AG08395 (cell line): ENCODE data around the gene PROK1.

Source experiments
- DNase-seq: peaks from one replicate; pipeline ENCODE4 v3.0.0; 2012; ENCODE audit warnings: mixed read lengths, low spot score

Gene PROK1

DNA sequence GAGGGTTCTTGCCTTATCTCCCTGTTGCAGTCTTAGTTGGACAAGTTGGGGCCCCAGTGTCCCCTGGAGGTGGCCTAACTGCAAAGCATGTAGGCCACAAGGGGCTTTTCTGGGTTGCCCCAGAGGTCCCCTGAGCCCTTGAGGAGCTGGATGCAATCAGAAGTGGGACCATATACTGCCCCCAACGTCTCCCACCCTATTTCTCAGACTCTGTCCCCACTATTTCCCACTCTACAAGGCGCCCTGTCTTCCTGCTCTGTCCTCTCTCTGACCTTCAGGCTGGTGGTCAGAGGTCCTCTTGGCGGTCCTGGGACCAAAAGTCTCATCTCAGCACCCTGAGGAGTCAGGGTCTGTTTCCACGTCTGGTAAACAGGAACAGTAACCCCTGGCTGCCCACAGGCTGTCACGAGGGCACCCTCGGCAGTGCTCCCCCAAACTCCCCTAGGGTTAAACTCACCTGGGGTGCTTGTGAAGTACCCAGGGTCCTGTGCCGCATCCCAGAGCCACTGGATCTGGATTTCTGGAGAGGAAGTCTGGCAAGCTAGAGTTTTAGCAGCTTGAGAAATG lies 14.9 kb downstream of the PROK1 start:
- no peak for DNase-seq

DNA sequence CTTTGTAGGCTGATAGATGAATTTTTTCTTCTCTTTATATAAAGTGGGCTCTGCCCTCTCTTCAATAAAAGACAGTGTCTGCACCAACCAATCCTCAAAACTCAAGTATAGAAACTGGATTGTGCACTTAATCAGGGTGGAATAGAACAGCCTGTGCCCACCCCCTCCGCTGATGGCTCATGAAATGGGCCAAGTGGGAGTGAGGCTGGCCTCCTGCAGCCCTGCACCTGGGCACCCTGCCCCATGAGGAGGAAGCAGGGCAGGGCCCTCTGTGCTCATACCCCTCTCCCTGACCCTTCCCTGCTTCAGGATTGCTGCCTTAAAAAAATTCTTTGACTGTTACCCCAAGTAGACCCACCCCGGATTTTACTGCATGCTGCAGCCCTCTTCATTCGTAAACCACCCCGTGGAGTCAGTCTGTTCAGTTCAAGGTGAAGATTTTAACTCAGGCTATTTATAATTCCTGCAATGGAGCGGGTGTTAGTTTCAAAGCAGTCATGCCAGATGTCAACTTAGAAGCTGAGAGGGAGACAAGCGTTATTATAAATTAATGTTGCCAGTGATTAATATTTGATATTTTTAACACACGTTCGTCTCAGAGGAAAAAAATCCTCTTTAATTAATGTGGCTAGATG lies 15.8 kb downstream of the PROK1 start:
- DNase-seq, result no peak

- DNase-seq, result no peak
These were observed 20.2 kb downstream of the PROK1 start for GRCh38 chr1:110471131-110471530.

DNA sequence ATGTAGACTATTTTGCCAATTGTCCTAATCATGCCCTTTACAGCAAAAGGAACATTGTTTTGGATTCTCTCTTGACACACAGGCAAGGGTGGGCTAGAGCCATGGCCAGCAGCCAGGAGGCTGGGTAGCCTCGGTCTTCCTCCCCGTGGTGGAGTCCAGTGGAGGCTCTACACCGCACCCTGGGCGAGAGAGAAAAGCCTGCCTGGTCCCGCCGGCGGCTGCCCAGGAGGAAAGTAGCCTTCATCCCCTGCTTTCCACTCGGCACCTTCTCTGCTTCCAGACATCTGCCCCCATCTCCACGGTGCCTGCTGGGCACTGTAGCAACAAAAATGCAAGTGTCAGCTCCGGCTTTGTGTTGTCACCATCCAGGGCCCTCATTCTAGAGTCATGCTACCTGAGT lies 21.6 kb downstream of the PROK1 start:
- no peak for DNase-seq

- DNase-seq, result no peak
These were observed 23.5 kb downstream of the PROK1 start for GRCh38 chr1:110474444-110474843.

DNA sequence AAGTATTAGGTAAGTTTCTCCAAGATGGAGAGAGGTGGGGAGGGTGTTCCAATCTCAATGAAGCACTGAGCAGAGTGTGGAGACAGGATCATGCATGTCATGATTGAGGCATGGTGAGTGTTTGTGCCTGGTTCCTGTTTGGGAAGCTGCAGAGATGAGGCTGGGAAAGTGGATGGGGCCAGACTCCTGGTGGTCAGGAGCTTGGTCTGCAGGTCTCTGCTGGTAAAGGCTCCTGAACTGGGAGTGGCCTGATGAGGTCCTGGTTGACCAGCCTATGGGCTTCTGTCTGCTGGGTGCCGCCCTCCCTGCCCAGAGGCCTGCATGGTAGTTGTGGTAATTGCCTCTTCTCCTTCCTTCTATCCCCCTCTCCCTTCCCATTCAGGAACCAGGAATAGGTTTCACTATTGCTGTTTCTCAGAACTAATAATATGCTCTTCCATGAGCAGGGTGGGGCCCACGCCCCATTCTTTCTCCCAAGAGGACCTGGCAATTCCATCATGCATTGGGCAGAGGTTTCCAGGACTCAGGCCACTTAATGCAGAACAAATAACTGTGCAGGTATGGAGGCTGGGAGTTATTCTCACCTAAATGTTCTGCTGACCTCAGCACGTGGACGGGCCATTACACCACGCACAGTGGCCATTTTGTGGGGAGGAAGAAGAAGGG lies 24.5 kb downstream of the PROK1 start:
- no peak for DNase-seq

GRCh38 chr1:110476028-110476765 lies 25.2 kb downstream of the PROK1 start:
- DNase-seq, result no peak

- peak; percentile 69 for DNase-seq
These were observed 26.1 kb downstream of the PROK1 start for GRCh38 chr1:110477041-110477440.

- peak; percentile 30 for DNase-seq
These were observed 26.6 kb downstream of the PROK1 start for GRCh38 chr1:110477445-110477957.

DNA sequence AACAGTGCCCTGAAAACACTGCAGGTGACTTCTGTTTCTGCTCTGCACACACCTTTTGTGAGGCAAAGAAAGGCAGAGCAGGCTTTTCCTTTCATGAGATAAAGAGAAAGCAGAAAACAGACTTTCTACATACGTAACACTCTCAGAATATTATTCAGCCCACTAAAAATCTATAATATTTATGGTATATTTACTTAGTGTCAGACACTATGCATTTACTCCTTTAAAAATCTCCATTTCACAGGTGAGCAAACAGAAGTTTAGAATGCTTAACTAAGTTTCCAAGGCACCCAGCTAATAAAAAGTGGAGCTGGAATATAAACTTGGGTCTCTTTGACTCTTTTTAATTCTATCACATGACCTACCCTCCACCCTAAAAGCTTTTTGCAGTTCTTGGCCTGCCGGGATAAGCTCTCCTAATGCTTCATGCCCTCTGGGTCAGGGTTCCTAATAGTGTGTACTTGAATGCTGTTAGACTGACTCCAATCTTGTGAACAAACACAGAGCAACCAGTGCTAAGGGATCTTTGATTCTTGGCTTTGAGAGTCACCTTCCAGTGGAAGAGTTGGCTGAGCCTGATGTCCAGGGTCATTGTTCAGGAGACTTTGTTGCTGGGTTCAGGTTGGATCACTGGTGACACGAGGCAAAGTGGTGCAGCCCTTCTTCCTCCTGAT lies 27.2 kb downstream of the PROK1 start:
- no peak for DNase-seq

- DNase-seq, result no peak
These were observed 27.9 kb downstream of the PROK1 start for GRCh38 chr1:110478886-110479285.

GRCh38 chr1:110480356-110481096 lies 29.6 kb downstream of the PROK1 start:
- DNase-seq, result no peak

DNA sequence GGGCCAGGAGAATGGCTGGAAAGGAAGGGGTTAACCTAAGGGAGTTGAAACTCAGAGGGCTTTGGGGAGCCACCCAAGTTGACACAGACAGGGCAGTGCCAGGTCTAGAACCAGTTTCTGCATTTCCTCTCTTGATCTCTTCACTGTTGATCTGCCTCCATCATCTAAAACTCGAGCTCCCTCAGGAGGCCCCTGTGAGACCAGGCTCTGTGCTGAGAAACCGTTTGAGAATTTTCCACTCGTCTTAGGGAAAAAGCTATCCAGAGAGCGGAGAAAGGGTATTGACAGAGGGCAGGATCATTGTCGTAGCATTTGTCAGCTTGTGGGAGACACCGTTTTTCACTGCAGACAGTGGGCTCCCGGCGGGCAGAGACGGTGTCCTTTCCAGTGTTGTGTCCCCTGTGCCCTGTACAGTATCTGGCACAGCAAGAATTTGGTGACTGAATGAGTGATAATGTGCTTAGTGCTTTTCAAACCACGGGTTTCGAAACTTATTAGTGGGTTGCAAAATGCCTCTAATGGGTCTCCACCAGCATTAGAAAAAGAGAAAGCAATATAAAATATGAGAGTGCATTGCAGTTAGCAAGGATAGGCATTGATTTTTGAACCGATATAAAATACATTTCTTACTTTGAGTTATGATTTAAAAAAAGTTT lies 31.1 kb downstream of the PROK1 start:
- no peak for DNase-seq

DNA sequence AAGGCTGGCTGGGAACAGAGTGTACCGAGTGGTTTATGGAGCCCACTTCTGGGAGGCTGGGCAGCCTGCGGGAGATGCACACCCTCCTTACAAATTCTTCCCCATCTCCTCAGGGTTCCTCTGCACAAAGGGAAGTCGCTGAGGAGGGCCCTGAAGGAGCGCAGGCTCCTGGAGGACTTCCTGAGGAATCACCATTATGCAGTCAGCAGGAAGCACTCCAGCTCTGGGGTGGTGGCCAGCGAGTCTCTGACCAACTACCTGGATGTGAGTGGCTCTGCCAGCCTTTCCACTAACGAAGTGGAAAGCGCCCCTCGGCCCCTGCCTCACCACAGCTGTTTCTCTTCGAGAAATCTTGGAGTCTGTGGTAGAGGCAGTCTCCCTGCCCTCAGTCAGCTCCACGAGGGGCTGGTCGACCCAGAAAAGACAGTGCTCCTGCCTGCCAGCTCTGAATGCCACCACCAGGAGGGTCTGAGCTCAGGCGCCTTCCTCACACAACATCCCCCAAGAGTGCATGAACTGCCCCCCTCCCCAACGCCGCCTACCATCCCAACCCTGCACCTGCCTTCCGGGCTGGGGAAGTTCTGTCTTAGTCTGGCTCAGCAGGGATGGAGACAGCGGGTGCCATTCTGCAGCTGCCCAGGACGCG lies 31.8 kb downstream of the PROK1 start:
- no peak for DNase-seq

DNA sequence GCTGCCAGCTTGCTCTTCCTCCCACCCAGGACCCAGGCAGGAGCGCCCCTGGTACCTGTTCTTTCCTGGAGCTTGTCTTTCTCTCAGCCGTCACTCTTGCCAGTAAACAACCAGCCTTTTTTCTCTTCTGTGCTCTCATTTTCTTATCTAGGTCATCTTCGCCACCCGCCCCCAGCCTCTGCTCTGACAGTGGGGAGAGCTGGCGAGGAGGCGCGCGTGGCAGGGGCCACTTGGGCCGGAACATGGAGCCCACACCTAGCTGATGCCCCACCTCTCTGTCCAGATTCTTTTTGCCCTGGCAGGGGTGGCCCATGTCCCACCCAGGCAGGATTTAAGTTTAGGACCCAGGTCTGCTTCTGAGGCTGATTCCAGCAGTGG lies 32.3 kb downstream of the PROK1 start:
- DNase-seq, result no peak

- DNase-seq, result no peak
These were observed 33.9 kb downstream of the PROK1 start for GRCh38 chr1:110484801-110485200.

- no peak for DNase-seq
These were observed 34.8 kb downstream of the PROK1 start for GRCh38 chr1:110485725-110486124.

- DNase-seq, result no peak
These were observed 36.8 kb downstream of the PROK1 start for GRCh38 chr1:110487726-110488125.

GRCh38 chr1:110488161-110488560 lies 37.2 kb downstream of the PROK1 start:
- no peak for DNase-seq

- DNase-seq, result no peak
These were observed 37.9 kb downstream of the PROK1 start for GRCh38 chr1:110488867-110489266.
